Heart right ventricle (tissue), 16 donors: ENCODE data around the gene HSPBAP1. TPM values are rescaled to one million over a fixed set of nuclear protein-coding genes. Genes with fewer than 3 reads are reported as not detected.

ENCODE experiments used
- ATAC-seq, 8 donors: fragments of 200-7000 bp; cut with Tn5 transposase; one replicate each; pipeline ENCODE4 v1.9.1; 2020; ENCODE audit warnings: mild to moderate bottlenecking in 8 of 8, moderate library complexity in 8 of 8, moderate number of reproducible peaks in 1 of 8
- DNase-seq, 2 donors: peaks; one replicate each; pipeline ENCODE4 v3.0.0-alpha.2; 2020
- H3K27ac ChIP-seq, 10 donors: fragments of 200-600 bp; sonication (generic) in 2 of 10; one replicate each; pipeline versions ENCODE4 v1.5.0 to v1.8.0; 2020 to 2022; ENCODE audit warnings: mild to moderate bottlenecking in 3 of 10
- H3K27me3 ChIP-seq, 7 donors: fragments of 200-600 bp; one replicate each; pipeline ENCODE4 v1.8.0; 2021 to 2022; ENCODE audit warnings: mild to moderate bottlenecking in 2 of 7
- H3K36me3 ChIP-seq, 9 donors: fragments of 200-600 bp; sonication (generic) in 1 of 9; one replicate each; pipeline versions ENCODE4 v1.5.0 to v1.8.0; 2020 to 2022; ENCODE audit warnings: mild to moderate bottlenecking in 2 of 9
- H3K4me1 ChIP-seq, 9 donors: fragments of 200-600 bp; sonication (generic) in 1 of 9; one replicate each; pipeline versions ENCODE4 v1.5.0 to v1.8.0; 2020 to 2022; ENCODE audit warnings: mild to moderate bottlenecking in 4 of 9
- H3K4me3 ChIP-seq, 10 donors: fragments of 200-600 bp; sonication (generic) in 2 of 10; one replicate each; pipeline versions ENCODE4 v1.5.0 to v1.8.0; 2020 to 2022; ENCODE audit warnings: mild to moderate bottlenecking in 7 of 10, moderate library complexity in 2 of 10
- H3K9me3 ChIP-seq, 11 donors: fragments of 200-600 bp in 10 of 11; sonication (generic) in 2 of 11; one replicate each; pipeline versions ENCODE4 v1.5.0 to v1.8.0; 2013 to 2022; ENCODE audit warnings: mild to moderate bottlenecking in 2 of 11, control low read depth in 1 of 11, moderate library complexity in 1 of 11
- WGBS, 2 donors: extraction: QIAGEN DNeasy Blood & Tissue Kit; methylation state at CpG; one replicate each; pipeline ENCODE4 v1.1.7; 2013; ENCODE audit warnings: inconsistent platforms in 1 of 2; 5-methylcytosine and 5-hydroxymethylcytosine counted together
- intact Hi-C, 10 donors: fragments of 100-400 bp; cut with DNase I; formaldehyde crosslinking; loops; one replicate each; pipeline versions ENCODE4 v1.11.1 to v1.14.2; 2022
- polyA plus RNA-seq, 2 donors: library from polyadenylated mRNA; stranded (reverse); fragments of 200-250 nt; gene quantifications; one replicate each; pipeline ENCODE4 v1.2.3, GENCODE V29; 2013
- total RNA-seq, 10 donors: library from RNA; stranded (reverse); fragmentation: NEBNext Ultra II Directional in 3 of 10; extraction: Animal tissue kit (Norgen Biotek cat#: 25700) in 3 of 10; gene quantifications; one replicate each; pipeline versions ENCODE4 v1.2.1 to v1.2.4, GENCODE V29; 2021 to 2023
- TF ChIP-seq, protein P1 (sequence below), 9 donors: fragments of 200-600 bp; sonication (generic) in 2 of 9; IDR thresholded peaks; one replicate each; pipeline versions ENCODE4 v1.5.0 to v1.8.0; 2021 to 2022; ENCODE audit warnings: antibody characterized with exemption in 9 of 9, mild to moderate bottlenecking in 5 of 9, moderate library complexity in 1 of 9
- donor health status: Arrhythmogenic right ventricular cardiomyopathy.
- donor health status: ischemic (EF 13 %, LVEDD 7.1; RV severe dilation, severe dysfunction).
- donor health status: healthy with polysubstance abuse.
- donor health status: DM: no; HTN: yes; CAD: no.
- donor health status: DM: no; HTN: no; CAD: no.
- donor health status: ischemic (EF 25% LVEDD 6.9; RV normal size, moderate dysfunction).
- donor health status: ischemic (EF 25% LVEDD 5.7; RV mildly dilated, moderate dysfunction).
- donor health status: healthy.
- donor health status: DM: yes; HTN: yes; CAD: no.
- donor health status: Ischemic cardiomyopathy.
- donor health status: ischemic (EF 35%, LVEDD 5.7; RV mildly dilated, moderate dysfunction).
- donor health status: nonischemic (EF 11% LVEDD 7.7; RV severe dilation, severe dysfunction).
- donor health status: DM: yes; HTN: yes; CAD: no.
- donor health status: PGD.
- donor health status: ischemic (EF 29% LVEDD 5.4; RV normal size, mild dysfunction).
- donor health status: nonischemic (EF 23%, LVEDD 6.1; RV moderate dilation, normal function).

Gene HSPBAP1
- total and polyA plus RNA-seq, 12 donors = 2.7 to 18.5 (median 4.0) TPM

DNA sequence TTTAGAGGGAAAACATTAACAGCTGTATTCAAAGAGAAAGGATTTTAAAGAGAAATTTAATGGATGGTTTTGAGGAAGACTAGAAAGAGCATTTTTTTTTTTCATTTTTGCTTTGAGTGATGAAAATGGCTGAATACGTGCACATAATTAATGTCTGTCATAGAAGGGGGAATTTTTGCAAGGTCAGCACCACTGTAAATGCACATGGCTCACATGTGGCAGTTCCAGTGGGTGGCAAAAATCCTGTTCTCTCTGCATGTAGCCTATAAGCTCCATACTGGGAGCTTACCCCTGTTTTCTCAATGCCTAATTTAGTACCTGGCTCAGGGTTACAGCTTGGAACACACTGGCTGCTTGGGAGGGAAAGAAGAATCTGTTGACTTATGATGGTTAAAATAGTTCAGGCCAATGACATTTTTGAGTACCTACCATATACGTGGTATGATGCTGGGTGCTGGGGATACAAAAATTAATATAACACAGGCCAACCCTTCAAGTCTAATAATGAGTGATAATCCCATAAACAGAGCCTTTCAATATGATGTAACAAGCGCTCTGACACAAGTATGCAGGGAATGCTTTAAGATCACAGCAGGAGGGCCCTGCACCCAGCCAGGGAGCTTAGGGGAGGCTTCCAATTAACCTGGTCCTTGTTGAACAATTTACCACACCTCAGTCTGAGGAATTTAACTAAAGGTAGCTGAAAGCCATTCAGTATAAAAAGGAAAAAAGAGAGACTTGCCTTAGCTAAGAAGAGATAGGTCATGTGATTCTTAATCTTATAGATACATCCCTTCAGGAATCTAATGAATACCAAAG is 33.0 kb downstream of the HSPBAP1 start:
- TF ChIP-seq, protein P1, sequence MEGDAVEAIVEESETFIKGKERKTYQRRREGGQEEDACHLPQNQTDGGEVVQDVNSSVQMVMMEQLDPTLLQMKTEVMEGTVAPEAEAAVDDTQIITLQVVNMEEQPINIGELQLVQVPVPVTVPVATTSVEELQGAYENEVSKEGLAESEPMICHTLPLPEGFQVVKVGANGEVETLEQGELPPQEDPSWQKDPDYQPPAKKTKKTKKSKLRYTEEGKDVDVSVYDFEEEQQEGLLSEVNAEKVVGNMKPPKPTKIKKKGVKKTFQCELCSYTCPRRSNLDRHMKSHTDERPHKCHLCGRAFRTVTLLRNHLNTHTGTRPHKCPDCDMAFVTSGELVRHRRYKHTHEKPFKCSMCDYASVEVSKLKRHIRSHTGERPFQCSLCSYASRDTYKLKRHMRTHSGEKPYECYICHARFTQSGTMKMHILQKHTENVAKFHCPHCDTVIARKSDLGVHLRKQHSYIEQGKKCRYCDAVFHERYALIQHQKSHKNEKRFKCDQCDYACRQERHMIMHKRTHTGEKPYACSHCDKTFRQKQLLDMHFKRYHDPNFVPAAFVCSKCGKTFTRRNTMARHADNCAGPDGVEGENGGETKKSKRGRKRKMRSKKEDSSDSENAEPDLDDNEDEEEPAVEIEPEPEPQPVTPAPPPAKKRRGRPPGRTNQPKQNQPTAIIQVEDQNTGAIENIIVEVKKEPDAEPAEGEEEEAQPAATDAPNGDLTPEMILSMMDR (IDR thresholded peaks at IDR 0.05) = no peak
- DNase-seq (no peak), ATAC-seq (no peak)
- no peaks in the 10 kb centered on the region for H3K9me3 ChIP-seq
- H3K4me3 ChIP-seq = no peak overlapping the region
- WGBS, 2 donors = 78 to 80% methylated on average over 3 of the region's 3 CpGs
- H3K4me1 ChIP-seq = peaks cover 0 to 41% (median 9%) of the 10 kb centered on the region in 9 donors
- intact Hi-C loops = loop anchor here in 1 of 10 donors (10.0 kb wide), 1 partner anchor 366 kb away; no protein-coding TSS in a partner anchor
- no peaks in the 10 kb centered on the region for H3K27me3 ChIP-seq
- H3K27ac ChIP-seq = peak overlapping the region in 1 of 10 donors; percentile 59
- peaks cover 0 to 29% (median 0%) of the 10 kb centered on the region in 9 donors for H3K36me3 ChIP-seq

DNA sequence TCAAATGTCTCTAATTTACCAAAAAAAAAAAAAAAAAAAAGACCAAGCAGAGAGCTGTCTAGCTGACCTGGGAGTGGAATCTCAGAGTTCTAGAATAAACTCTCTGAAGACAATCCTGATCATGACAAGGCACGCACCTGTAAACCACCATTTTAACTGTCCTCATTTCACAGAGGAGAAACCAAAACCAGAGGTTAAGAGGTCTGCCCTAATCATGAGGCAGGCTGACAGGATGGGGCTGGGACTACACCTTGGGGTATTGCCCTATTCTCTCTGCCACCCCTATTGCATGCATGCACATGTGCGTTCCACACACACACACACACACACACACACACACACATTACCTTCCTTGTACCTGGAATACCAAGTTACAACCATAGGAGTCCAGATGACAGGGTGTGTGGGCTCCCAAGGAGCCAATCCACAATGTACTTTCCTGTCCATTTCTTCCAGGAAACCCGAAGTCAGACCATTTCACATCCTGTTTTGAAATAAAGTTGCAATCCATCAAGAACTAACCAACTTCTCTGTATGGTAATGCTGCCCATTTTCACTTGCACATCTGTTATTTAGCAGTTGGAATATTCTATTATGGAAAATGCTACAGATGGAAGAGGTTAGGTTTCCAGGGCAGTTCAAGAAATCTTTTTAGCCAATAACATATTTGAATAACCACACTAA is 34.6 kb downstream of the HSPBAP1 start:
- ATAC-seq (peak in 5 of 8 donors; percentile 24 to 50 (median 42)), DNase-seq (no peak)
- no peaks in the 10 kb centered on the region for H3K27me3 ChIP-seq
- TF ChIP-seq, protein P1 (IDR thresholded peaks at IDR 0.05) = no peak
- H3K36me3 ChIP-seq = peaks cover 0 to 43% (median 7%) of the 10 kb centered on the region in 9 donors
- 81 to 87% methylated on average over 3 of the region's 3 CpGs for WGBS, 2 donors
- peak overlapping the region in 1 of 10 donors; percentile 59 for H3K27ac ChIP-seq
- H3K4me1 ChIP-seq = peaks cover 0 to 41% (median 9%) of the 10 kb centered on the region in 9 donors
- H3K4me3 ChIP-seq = no peak overlapping the region
- no peaks in the 10 kb centered on the region for H3K9me3 ChIP-seq
- intact Hi-C loops = loop anchor here in 1 of 10 donors (10.0 kb wide), 1 partner anchor 276 kb away; no protein-coding TSS in a partner anchor

GRCh38 chr3:122755491-122755890 is 38.1 kb downstream of the HSPBAP1 start:
- DNase-seq = no peak
- WGBS, 2 donors = 91 to 95% methylated on average over 2 of the region's 2 CpGs
- TF ChIP-seq, protein P1 (IDR thresholded peaks at IDR 0.05) = no peak
- Histone ChIP-seq H3K4me1 (peaks cover 0 to 19% (median 3%) of the 10 kb centered on the region in 9 donors), H3K27me3 (no peaks in the 10 kb centered on the region), H3K27ac (no peak overlapping the region), H3K9me3 (no peaks in the 10 kb centered on the region), H3K36me3 (peaks cover 0 to 74% (median 8%) of the 10 kb centered on the region in 9 donors), H3K4me3 (no peak overlapping the region)
- intact Hi-C loops = loop anchor here in 1 of 10 donors (10.0 kb wide), 1 partner anchor 279 kb away; no protein-coding TSS in a partner anchor
- ATAC-seq = no peak

DNA sequence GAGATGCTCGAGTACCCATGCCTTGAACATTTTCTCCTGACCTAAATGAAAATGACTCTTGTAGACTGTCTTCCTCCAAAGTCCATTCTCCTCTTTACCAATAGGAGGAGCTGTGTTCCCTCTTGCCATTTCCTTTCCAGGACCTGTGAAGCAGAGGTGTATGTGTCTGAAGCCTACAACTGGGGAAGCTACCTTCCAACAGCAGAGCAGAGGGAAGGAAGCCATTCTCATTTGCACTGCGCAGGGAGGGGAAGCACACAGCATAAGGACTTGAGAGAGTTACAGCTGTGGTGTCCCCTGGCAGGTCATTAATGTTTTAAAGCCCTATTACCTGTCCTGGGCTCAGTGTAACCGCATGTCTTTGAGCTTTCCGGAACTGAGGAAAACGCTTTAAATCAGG is 38.7 kb downstream of the HSPBAP1 start:
- Histone ChIP-seq H3K27ac (no peak overlapping the region), H3K36me3 (peaks cover 0 to 78% (median 8%) of the 10 kb centered on the region in 9 donors), H3K4me3 (no peak overlapping the region), H3K27me3 (no peaks in the 10 kb centered on the region), H3K9me3 (no peaks in the 10 kb centered on the region), H3K4me1 (peaks cover 0 to 13% (median 0%) of the 10 kb centered on the region in 9 donors)
- DNase-seq (no peak), ATAC-seq (peak in 3 of 8 donors; percentile 12 to 58 (median 30))
- 82 to 88% methylated on average over 5 of the region's 5 CpGs for WGBS, 2 donors
- TF ChIP-seq, protein P1 (IDR thresholded peaks at IDR 0.05) = peak; percentile 26 to 76 (median 55)
- intact Hi-C loops = loop anchor here in 2 of 10 donors (5.0 to 10.0 kb wide), 2 partner anchors 272 to 280 kb away; partner anchors contain the start of gene SEMA5B (in 1 of the 2)
